KOPT-K1 (cell line): ENCODE measurements around the gene ZNF638.

Source experiments
- H3K27ac ChIP-seq: fragments of 200-600 bp; sonication (generic); 2 replicates; pipeline ENCODE4 v1.5.1; 2016; ENCODE audit warnings: antibody characterized with exemption, mild to moderate bottlenecking, low read depth, low read length; ENCODE audit not compliant: poor library complexity, severe bottlenecking
- H3K36me3 ChIP-seq: fragments of 200-600 bp; sonication (generic); 2 replicates; pipeline ENCODE4 v1.5.1; 2017; ENCODE audit warnings: antibody characterized with exemption, mild to moderate bottlenecking, low read length, moderate library complexity; ENCODE audit not compliant: insufficient read depth
- H3K9me3 ChIP-seq: fragments of 200-600 bp; sonication (generic); 2 replicates; pipeline ENCODE4 v1.5.1; 2017; ENCODE audit warnings: antibody characterized with exemption, low read length, mild to moderate bottlenecking; ENCODE audit not compliant: insufficient read depth, poor library complexity, severe bottlenecking

The ZNF638 gene

DNA sequence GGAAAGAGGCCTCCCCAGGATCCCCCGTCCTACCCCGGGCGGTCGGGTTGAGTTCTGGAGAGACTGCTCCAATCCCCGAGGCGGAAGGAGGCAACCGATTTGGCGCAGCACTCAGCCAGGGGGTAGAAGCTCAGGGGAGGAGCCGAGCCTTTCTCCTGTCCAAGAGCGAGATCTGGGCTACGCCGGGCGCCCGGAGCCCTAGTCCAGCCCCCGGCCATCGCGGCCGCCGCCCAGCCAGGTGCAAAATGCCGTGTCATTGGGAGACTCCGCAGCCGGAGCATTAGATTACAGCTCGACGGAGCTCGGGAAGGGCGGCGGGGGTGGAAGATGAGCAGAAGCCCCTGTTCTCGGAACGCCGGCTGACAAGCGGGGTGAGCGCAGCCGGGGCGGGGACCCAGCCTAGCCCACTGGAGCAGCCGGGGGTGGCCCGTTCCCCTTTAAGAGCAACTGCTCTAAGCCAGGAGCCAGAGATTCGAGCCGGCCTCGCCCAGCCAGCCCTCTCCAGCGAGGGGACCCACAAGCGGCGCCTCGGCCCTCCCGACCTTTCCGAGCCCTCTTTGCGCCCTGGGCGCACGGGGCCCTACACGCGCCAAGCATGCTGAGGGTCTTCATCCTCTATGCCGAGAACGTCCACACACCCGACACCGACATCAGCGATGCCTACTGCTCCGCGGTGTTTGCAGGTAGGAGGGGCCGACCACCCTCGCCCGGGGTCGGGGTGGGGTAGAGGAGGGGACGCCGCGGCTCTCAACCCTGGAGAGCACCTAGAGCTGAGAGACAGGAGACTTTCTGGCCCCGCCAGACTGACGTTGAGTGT, 122.0 kb downstream of the ZNF638 start, which contains the start of gene DYSF:
Gene DYSF (plus strand): TSS at position 158 of the 817 bp plus-strand sequence.
- H3K9me3 ChIP-seq = no peaks in the 10 kb centered on the region
- H3K36me3 ChIP-seq = no peaks in the 10 kb centered on the region
- no peak within 1 kb of the TSS for H3K27ac ChIP-seq

- no peak overlapping the region for H3K27ac ChIP-seq
Observed at GRCh38 chr2:71454221-71455010, 122.8 kb downstream of the ZNF638 start.

GRCh38 chr2:71455011-71455740, 123.6 kb downstream of the ZNF638 start:
- Histone ChIP-seq H3K27ac (no peak overlapping the region), H3K9me3 (no peaks in the 10 kb centered on the region), H3K36me3 (no peaks in the 10 kb centered on the region)

More at GRCh38 chr2:71454221-71455010, 122.8 kb downstream of the ZNF638 start:
- Histone ChIP-seq H3K9me3 (no peaks in the 10 kb centered on the region), H3K36me3 (no peaks in the 10 kb centered on the region)

- H3K36me3 ChIP-seq = no peaks in the 10 kb centered on the region
- H3K27ac ChIP-seq = no peak overlapping the region
Observed at GRCh38 chr2:71455741-71456569, 124.4 kb downstream of the ZNF638 start.

GRCh38 chr2:71456617-71457016, 125.0 kb downstream of the ZNF638 start:
- Histone ChIP-seq H3K36me3 (no peaks in the 10 kb centered on the region), H3K27ac (no peak overlapping the region), H3K9me3 (no peaks in the 10 kb centered on the region)

More at GRCh38 chr2:71455741-71456569, 124.4 kb downstream of the ZNF638 start:
- H3K9me3 ChIP-seq = no peaks in the 10 kb centered on the region

GRCh38 chr2:71457123-71457915, 125.7 kb downstream of the ZNF638 start:
- peaks cover 5% of the 10 kb centered on the region for H3K9me3 ChIP-seq
- H3K27ac ChIP-seq = no peak overlapping the region

DNA sequence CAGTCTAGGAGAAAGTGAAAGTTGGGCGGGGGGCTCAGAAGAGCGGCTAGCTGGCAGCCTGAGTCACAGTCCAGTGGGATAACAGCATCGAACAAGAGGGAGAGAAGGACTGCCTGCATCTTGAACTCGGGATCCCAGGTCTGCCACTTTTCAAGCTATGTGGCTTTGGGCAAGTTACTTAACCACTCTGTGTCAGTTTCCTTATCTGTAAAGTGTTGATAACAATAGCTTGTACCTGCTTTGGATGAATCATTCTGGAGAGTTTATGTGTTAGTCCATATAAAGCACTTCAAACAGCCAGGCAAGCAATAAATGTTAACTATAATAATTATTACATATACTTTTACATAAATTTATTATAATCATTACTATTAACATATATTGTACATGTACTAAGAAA, 126.3 kb downstream of the ZNF638 start:
- no peak overlapping the region for H3K27ac ChIP-seq
- H3K9me3 ChIP-seq = peaks cover 12% of the 10 kb centered on the region

More at GRCh38 chr2:71457123-71457915, 125.7 kb downstream of the ZNF638 start:
- H3K36me3 ChIP-seq = no peaks in the 10 kb centered on the region

DNA sequence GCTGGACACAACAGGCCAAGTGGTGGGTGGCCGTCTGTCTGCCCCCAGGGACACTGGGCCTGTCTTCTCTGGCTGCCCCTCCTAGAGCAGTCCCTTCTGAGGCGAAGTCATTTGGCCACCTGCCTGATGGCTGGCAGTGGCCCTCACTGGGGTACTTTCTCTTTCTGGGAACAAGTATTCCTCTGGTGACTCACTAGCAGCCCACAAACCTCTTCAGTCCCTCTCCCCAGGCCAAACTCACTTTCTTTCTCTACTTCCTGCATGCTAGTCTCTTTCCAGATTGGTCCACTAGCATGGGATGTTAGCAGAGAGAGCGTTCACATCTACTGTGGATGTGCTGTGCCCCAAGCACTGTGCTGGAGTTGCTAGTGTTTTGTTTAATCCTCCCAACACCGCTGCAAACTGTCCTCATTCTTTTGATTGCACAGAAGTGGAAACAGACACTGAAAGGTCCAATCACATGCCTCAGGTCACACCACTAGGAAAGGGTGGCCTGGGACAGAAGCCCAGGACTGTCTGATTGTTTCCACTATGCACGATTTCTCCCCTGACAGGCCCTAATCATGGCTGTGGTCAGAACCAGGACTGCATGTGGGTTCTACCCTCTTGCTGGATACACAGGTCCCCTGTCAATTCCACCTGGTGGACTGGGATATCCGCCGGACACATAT, 127.0 kb downstream of the ZNF638 start:
- Histone ChIP-seq H3K27ac (no peak overlapping the region), H3K9me3 (peaks cover 18% of the 10 kb centered on the region), H3K36me3 (no peaks in the 10 kb centered on the region)

More for the DNA sequence above, 126.3 kb downstream of the ZNF638 start:
- no peaks in the 10 kb centered on the region for H3K36me3 ChIP-seq

GRCh38 chr2:71459084-71459431, 127.5 kb downstream of the ZNF638 start:
- no peak overlapping the region for H3K27ac ChIP-seq
- H3K36me3 ChIP-seq = no peaks in the 10 kb centered on the region
- H3K9me3 ChIP-seq = peaks cover 23% of the 10 kb centered on the region

- Histone ChIP-seq H3K9me3 (peaks cover 33% of the 10 kb centered on the region), H3K27ac (no peak overlapping the region), H3K36me3 (no peaks in the 10 kb centered on the region)
Observed at GRCh38 chr2:71460056-71460455, 128.5 kb downstream of the ZNF638 start.

DNA sequence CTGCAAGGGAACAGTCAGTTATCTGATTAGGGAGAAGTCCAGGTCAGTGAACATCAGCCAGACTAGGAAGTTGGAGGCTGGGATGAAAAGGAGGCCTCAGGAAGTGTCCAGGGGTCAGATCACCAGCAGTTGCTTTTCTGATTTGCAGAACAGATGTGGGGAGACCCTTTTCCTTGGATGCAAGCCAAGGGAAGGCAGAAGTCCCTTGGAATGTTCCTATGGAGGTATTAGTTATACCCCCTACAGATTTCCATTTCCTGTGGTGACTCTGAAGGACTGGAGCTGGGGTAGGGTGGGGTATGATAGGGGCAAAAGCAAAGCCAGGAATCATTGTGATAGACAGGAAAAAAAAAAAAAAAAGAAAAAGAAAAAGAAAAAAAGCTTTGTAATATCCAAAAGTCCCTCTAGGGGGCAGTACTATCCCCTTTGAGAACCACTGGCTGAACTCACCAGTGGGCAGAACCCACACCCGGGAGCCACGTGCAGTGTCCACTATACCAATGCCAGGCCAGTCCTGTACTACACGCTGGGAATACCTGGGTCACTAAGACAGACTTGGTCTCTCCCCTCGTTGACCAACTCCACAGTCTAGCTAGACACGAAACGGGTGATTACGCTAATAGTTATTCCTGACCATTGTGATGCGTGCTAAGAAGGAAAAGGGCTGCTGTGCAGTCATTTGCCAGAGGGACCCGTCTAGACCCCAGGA, 129.2 kb downstream of the ZNF638 start:
- no peaks in the 10 kb centered on the region for H3K36me3 ChIP-seq
- H3K27ac ChIP-seq = no peak overlapping the region
- peaks cover 33% of the 10 kb centered on the region for H3K9me3 ChIP-seq

- Histone ChIP-seq H3K27ac (no peak overlapping the region), H3K36me3 (no peaks in the 10 kb centered on the region), H3K9me3 (peaks cover 33% of the 10 kb centered on the region)
Observed at GRCh38 chr2:71461304-71461671, 129.7 kb downstream of the ZNF638 start.
